Mesothelial cell of epicardium (in vitro differentiated cells): ENCODE results near the gene CYP4B1. TPM values are rescaled to one million over a fixed set of nuclear protein-coding genes. Genes with fewer than 3 reads are reported as not detected.

Experiments
- DNase-seq, 2 experiments: peaks; one replicate each; pipeline ENCODE4 v3.0.0; 2021; ENCODE audit warnings: low spot score in 2 of 2; ENCODE audit not compliant: unreplicated experiment in 2 of 2
- H3K27ac Mint-ChIP-seq: 2 replicates; pipeline ENCODE4 v1.8.0; 2021; ENCODE audit warnings: mixed read lengths
- H3K27me3 Mint-ChIP-seq: 2 replicates; pipeline ENCODE4 v1.8.0; 2021; ENCODE audit warnings: low read depth, mixed read lengths
- H3K36me3 Mint-ChIP-seq: 2 replicates; pipeline ENCODE4 v1.8.0; 2021; ENCODE audit warnings: mixed read lengths
- H3K4me1 Mint-ChIP-seq: 2 replicates; pipeline ENCODE4 v1.8.0; 2021; ENCODE audit warnings: mixed read lengths
- H3K4me3 Mint-ChIP-seq: 2 replicates; pipeline ENCODE4 v1.8.0; 2021; ENCODE audit warnings: mild to moderate bottlenecking, moderate library complexity, mixed read lengths
- H3K9me3 Mint-ChIP-seq: 2 replicates; pipeline ENCODE4 v1.8.0; 2021; ENCODE audit warnings: mixed read lengths
- total RNA-seq: library from RNA; stranded (reverse); gene quantifications from 3 replicates; pipeline ENCODE4 v1.2.1, GENCODE V29; 2021
- TF ChIP-seq, protein P1 (sequence below): fragments of 200-600 bp; sonication (generic); IDR thresholded peaks from one replicate; pipeline ENCODE4 v1.5.0; 2021; ENCODE audit warnings: antibody characterized with exemption; ENCODE audit not compliant: unreplicated experiment

CYP4B1 gene
- total RNA-seq, 1 donor from 2014 or later = 0.40 TPM

DNA sequence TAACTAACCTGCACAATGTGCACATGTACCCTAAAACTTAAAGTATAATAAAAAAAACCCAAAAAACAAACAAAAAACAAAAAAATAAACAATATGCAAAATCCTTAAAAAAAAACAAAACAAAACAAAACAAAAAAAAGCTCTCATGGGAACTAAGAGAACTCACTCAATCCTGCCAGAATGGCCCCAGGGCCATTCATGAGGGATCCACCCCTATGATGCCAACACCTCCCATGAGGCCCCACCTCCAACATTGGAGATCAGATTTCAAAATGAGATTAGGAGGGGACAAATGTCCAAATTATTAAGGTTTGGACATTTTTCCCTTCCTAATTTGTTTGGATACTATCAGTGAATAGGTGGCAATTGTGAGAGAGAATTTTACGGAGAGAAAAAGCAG, 10.2 kb downstream of the CYP4B1 start:
- peaks cover 16% of the 10 kb centered on the region for H3K27me3 Mint-ChIP-seq

DNA sequence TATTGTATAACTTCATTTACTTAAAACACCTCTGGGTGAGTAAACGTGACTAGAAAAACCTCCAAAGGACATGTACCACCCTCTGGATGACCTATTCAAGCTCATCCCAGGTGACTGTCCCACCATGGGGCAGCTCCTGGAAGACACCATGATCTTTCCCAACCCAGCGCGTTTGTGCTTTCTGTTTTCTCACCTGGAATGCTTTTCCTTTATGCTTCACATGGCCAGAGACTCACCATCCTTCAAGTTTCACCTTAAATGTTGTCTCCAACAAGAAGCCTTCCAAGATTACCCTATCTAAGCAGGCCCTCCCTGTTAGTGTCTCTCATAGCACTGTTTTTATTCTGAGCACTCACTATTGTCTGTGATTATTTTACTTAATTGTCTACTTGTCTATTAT, 11.1 kb downstream of the CYP4B1 start:
- DNase-seq = no peak
- Mint-ChIP-seq H3K9me3 (peaks cover 8% of the 10 kb centered on the region), H3K27me3 (peaks cover 17% of the 10 kb centered on the region), H3K4me1 (no peaks in the 10 kb centered on the region), H3K4me3 (no peak overlapping the region), H3K36me3 (no peaks in the 10 kb centered on the region), H3K27ac (no peak overlapping the region)
- TF ChIP-seq, protein P1, sequence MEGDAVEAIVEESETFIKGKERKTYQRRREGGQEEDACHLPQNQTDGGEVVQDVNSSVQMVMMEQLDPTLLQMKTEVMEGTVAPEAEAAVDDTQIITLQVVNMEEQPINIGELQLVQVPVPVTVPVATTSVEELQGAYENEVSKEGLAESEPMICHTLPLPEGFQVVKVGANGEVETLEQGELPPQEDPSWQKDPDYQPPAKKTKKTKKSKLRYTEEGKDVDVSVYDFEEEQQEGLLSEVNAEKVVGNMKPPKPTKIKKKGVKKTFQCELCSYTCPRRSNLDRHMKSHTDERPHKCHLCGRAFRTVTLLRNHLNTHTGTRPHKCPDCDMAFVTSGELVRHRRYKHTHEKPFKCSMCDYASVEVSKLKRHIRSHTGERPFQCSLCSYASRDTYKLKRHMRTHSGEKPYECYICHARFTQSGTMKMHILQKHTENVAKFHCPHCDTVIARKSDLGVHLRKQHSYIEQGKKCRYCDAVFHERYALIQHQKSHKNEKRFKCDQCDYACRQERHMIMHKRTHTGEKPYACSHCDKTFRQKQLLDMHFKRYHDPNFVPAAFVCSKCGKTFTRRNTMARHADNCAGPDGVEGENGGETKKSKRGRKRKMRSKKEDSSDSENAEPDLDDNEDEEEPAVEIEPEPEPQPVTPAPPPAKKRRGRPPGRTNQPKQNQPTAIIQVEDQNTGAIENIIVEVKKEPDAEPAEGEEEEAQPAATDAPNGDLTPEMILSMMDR = no peak

More for the DNA sequence above, 10.2 kb downstream of the CYP4B1 start:
- Mint-ChIP-seq H3K27ac (no peak overlapping the region), H3K36me3 (no peaks in the 10 kb centered on the region), H3K4me3 (no peak overlapping the region), H3K9me3 (peaks cover 8% of the 10 kb centered on the region), H3K4me1 (no peaks in the 10 kb centered on the region)
- TF ChIP-seq, protein P1 = no peak
- no peak for DNase-seq

DNA sequence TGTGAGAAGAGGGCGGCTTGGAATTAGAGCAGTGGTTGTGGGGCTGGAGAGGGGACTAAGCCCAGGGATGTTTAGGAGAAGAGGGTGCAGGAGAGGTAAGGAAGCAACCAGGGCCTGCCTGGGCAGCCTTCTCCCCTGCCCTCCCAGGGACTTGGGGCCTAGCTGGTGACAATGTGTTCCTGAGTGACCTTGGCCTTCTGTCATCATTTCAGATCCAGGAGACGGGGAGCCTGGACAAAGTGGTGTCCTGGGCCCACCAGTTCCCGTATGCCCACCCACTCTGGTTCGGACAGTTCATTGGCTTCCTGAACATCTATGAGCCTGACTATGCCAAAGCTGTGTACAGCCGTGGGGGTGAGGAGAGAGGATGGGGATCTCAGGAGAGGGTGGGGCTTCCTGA, 11.8 kb downstream of the CYP4B1 start:
- H3K9me3 Mint-ChIP-seq = peaks cover 8% of the 10 kb centered on the region
- no peaks in the 10 kb centered on the region for H3K4me1 Mint-ChIP-seq
- DNase-seq = no peak
- peaks cover 14% of the 10 kb centered on the region for H3K27me3 Mint-ChIP-seq
- TF ChIP-seq, protein P1 = no peak
- no peak overlapping the region for H3K4me3 Mint-ChIP-seq
- no peaks in the 10 kb centered on the region for H3K36me3 Mint-ChIP-seq
- no peak overlapping the region for H3K27ac Mint-ChIP-seq

GRCh38 chr1:46811053-46811452, 12.2 kb downstream of the CYP4B1 start:
- no peak overlapping the region for H3K4me3 Mint-ChIP-seq
- peaks cover 12% of the 10 kb centered on the region for H3K27me3 Mint-ChIP-seq
- H3K4me1 Mint-ChIP-seq = no peaks in the 10 kb centered on the region
- TF ChIP-seq, protein P1 = no peak
- peaks cover 8% of the 10 kb centered on the region for H3K9me3 Mint-ChIP-seq
- no peaks in the 10 kb centered on the region for H3K36me3 Mint-ChIP-seq
- DNase-seq = no peak
- no peak overlapping the region for H3K27ac Mint-ChIP-seq

GRCh38 chr1:46812065-46812963, 13.5 kb downstream of the CYP4B1 start:
- Mint-ChIP-seq H3K4me3 (no peak overlapping the region), H3K36me3 (no peaks in the 10 kb centered on the region), H3K27me3 (peaks cover 15% of the 10 kb centered on the region), H3K9me3 (peaks cover 8% of the 10 kb centered on the region), H3K27ac (no peak overlapping the region), H3K4me1 (no peaks in the 10 kb centered on the region)
- TF ChIP-seq, protein P1 = no peak
- DNase-seq = no peak
